ENCODE results near the gene CFB. TPM values are rescaled to one million over a fixed set of nuclear protein-coding genes. Genes with fewer than 3 reads are reported as not detected.

CFB gene
- total and polyA plus RNA-seq, 9 of the 15 experiments (the other 6 are each of a cell fraction or from before 2014, with no cell fraction given) = 0.08 to 0.91 (median 0.22) TPM; not detected in 4

DNA sequence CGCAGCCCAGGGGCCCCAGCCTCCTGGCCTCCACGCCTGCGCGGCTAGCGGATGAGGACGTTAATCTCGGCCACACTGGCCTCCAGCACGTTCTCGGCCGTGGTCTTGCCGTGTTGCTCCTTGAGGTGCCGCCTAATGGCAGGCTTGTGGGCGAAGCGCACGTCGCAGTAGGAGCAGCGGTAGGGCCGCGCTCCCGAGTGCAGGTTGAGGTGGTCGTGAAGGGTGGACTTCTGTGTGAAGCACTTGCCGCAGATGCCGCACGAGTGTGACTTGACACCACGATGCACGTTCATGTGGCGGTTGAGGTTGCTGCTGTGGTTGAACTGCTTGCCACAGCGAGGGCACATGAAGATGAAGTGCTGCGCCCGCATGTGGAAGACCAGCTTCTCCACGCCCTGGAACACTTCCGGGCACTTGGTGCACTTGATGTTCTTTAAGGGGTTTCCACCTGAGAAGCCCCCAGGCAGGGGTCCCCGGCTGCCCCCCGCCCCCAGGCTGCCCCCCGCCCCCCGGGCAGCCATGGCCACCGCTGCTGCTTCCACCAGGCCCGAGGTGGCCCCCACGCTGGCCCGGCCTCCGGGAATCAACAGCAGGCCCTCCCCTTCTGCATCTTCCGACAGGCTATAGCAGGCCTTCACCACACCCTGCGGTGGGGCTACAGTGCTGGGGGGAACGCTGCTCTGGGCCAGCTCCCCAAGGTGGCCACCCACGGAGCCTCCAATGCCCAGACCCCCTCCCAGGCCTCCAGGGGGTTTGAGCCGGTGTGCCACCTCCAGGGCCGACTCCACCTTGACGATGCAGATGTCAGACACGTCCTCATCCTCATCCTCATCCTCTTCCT lies 45.8 kb upstream of the CFB start (continued):
- TF ChIP-seq THRAP3 (IDR thresholded peaks at IDR 0.05; ENCODE audit: borderline replicate concordance) = peak; percentile 74; the same call in 1 of the 2 replicates
- 0 out of 2 replicates have a peak, but pooled peaks have one; percentile 20 for TF ChIP-seq NFIC (IDR thresholded peaks at IDR 0.05)
- TF ChIP-seq CXXC5 (CRISPR knock-in tag; IDR thresholded peaks at IDR 0.05) = peak; percentile 13; the same call in 1 of the 2 replicates
- TF ChIP-seq ZBTB2 (IDR thresholded peaks at IDR 0.05) = peak; percentile 31; the same call in 1 of the 2 replicates
- TF ChIP-seq, protein P1, sequence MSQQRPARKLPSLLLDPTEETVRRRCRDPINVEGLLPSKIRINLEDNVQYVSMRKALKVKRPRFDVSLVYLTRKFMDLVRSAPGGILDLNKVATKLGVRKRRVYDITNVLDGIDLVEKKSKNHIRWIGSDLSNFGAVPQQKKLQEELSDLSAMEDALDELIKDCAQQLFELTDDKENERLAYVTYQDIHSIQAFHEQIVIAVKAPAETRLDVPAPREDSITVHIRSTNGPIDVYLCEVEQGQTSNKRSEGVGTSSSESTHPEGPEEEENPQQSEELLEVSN (IDR thresholded peaks at IDR 0.05; ENCODE audit: borderline replicate concordance in 1 of 2, extremely low read depth in 1 of 2, insufficient read depth in 1 of 2, insufficient read length in 1 of 2, low read depth in 1 of 2, low read length in 1 of 2, poor library complexity in 1 of 2, severe bottlenecking in 1 of 2) = peak in 1 of 2 experiments; percentile 20
- TF ChIP-seq TOE1 (IDR thresholded peaks at IDR 0.05; ENCODE audit: borderline replicate concordance) = no peak
- TF ChIP-seq TOE1 (CRISPR knock-in tag; IDR thresholded peaks at IDR 0.05; ENCODE audit: borderline replicate concordance, low read depth) = no peak
- peak; percentile 43 for TF ChIP-seq ZFX (CRISPR knock-in tag; IDR thresholded peaks at IDR 0.05)
- TF ChIP-seq MBD2 (IDR thresholded peaks at IDR 0.05; ENCODE audit: borderline replicate concordance, low read depth) = 0 out of 2 replicates have a peak, but pooled peaks have one; percentile 7
- TF ChIP-seq MCM5 (IDR thresholded peaks at IDR 0.05; ENCODE audit: low read depth) = no peak
- peak; percentile 46; the same call in 1 of the 2 replicates for TF ChIP-seq ZNF740 (CRISPR knock-in tag; IDR thresholded peaks at IDR 0.05)
- TF ChIP-seq ZNF740 (tag; IDR thresholded peaks at IDR 0.05) = no peak
- TF ChIP-seq FIP1L1 (IDR thresholded peaks at IDR 0.05; ENCODE audit: low read depth, low read length, poor library complexity, severe bottlenecking) = peak; percentile 43
- 0 out of 2 replicates have a peak, but pooled peaks have one; percentile 83 for TF ChIP-seq MED1 (CRISPR knock-in tag; IDR thresholded peaks at IDR 0.05; ENCODE audit: borderline replicate concordance)
- TF ChIP-seq KLF10 (CRISPR knock-in tag; IDR thresholded peaks at IDR 0.05) = no peak
- TF ChIP-seq, protein P2, sequence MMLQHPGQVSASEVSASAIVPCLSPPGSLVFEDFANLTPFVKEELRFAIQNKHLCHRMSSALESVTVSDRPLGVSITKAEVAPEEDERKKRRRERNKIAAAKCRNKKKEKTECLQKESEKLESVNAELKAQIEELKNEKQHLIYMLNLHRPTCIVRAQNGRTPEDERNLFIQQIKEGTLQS (IDR thresholded peaks at IDR 0.05) = peak; percentile 9; the same call in 1 of the 2 replicates
- TF ChIP-seq, protein P2 (CRISPR knock-in tag; conservative IDR thresholded peaks at IDR 0.05) = no peak
- TF ChIP-seq ETV6 (IDR thresholded peaks at IDR 0.05; ENCODE audit: borderline replicate concordance in 1 of 2, low read depth in 2 of 2, low read length in 1 of 2) = no peak
- TF ChIP-seq ETV6 (CRISPR knock-in tag; IDR thresholded peaks at IDR 0.05; ENCODE audit: borderline replicate concordance) = no peak
- peak; percentile 99 for TF ChIP-seq ZBTB33 (CRISPR knock-in tag; IDR thresholded peaks at IDR 0.05)
